ENCODE measurements around the gene MAGED1.

Gene MAGED1, protein sequence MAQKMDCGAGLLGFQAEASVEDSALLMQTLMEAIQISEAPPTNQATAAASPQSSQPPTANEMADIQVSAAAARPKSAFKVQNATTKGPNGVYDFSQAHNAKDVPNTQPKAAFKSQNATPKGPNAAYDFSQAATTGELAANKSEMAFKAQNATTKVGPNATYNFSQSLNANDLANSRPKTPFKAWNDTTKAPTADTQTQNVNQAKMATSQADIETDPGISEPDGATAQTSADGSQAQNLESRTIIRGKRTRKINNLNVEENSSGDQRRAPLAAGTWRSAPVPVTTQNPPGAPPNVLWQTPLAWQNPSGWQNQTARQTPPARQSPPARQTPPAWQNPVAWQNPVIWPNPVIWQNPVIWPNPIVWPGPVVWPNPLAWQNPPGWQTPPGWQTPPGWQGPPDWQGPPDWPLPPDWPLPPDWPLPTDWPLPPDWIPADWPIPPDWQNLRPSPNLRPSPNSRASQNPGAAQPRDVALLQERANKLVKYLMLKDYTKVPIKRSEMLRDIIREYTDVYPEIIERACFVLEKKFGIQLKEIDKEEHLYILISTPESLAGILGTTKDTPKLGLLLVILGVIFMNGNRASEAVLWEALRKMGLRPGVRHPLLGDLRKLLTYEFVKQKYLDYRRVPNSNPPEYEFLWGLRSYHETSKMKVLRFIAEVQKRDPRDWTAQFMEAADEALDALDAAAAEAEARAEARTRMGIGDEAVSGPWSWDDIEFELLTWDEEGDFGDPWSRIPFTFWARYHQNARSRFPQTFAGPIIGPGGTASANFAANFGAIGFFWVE

DNA sequence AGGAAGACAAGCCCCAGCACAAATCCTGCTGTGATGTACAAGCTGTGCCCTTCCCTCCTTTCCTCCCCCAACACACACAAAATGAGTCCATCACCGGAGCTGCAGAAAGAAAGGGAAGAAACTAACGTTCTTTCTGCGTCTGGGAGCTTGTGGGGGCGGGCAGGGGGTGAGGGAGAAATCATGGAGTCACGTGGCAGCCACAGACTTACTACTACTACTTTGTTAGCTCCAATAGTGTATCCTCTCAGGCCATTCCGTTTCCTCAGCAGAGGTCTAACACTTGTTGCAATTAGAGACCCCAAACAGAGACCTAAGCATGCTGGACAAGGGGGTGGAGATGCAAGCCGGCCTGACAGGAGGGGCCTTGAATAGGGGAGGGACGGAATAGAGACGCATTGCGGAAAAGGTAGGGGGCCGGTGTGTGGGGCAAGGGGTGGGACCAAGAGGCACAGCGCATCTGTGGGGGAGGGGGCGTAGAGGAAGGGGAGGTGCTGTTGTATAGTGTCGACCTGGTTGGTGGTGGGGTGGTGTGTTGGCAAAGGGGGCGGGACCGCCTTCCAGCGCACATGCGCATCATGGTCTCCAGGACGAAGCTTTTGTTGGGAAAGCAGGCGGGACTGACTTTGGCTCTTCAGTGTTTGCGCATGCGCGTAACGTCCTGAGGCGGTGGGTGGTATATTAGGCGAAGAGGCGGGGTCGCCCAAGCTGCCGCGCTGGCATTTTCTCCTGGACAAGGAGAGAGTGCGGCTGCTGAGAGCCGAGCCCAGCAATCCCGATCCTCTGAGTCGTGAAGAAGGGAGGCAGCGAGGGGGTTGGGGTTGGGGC, at the start of gene MAGED1:
Gene MAGED1 (plus strand): TSS at position 703 of the 825 bp plus-strand sequence. CDS start 682 bp downstream, outside the sequence.
- peak; percentile 78 for DNase-seq

DNA sequence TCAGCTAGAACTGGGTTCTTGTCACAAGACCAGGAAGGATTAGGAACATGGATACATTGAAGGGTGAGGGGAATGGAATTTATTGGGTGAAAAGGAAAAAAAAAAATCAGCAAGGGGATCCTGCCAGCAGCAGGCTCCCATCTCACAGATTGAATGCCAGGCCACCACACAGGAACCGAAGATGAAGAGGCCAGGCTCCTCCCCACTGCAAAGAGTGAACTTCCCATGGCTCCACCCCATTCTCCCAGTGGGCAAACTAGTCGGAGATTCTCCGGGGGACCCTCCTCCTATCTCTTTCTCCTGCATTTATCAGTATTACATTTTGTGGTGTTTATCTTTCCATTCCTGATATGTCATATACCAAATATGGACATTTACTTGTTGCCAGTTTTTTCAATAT, 46.0 kb upstream of the MAGED1 start:
- no peak for DNase-seq

DNA sequence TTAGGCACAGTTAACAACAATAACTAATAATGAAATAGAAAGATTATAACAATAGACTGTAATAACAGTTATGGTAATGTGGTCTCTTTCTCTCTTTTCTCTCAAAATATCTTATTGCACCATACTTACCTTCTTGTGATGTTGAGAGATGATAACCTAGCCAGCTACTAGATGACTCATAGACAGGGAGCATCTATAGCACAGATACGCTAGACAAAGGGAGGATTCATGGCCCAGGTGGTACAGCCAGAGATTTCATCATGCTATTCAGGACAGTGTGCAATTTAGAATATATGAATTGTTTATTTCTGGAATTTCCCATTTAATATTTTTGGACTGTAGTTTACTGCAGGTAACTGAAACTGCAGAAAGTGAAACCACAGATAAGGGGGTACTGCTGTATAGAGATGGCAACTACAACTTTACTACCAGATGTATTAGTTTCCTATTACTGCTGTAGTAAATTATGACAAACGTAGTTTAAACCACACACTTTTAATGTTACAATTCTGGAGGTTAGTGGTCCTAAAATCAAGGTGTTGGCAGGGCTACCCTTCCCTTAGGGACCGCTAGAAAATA, 41.8 kb upstream of the MAGED1 start:
- no peak for DNase-seq

- no peak for DNase-seq
Observed at GRCh38 chrX:51852096-51852495, 41.3 kb upstream of the MAGED1 start.

GRCh38 chrX:51852621-51853020, 40.8 kb upstream of the MAGED1 start:
- no peak for DNase-seq

DNA sequence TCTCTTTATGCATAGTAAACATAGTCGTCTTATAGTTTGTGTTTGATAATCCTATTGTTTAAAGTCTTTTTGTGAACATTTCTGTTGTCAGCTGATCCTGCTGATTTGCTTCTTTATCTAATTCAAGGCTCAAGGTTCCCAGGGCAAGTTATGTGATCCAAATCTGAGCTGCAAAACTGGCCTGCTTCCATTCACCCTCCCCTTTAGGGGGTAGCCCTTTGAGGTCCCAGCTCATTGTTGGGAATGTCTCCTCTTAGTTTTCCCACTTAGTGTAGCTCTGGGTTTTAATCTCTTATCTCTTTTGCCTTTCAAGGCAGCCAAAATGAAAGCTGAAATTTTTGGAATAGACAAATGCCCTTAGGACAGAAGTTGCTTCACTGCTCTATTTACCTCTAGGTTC, 40.2 kb upstream of the MAGED1 start:
- no peak for DNase-seq

DNA sequence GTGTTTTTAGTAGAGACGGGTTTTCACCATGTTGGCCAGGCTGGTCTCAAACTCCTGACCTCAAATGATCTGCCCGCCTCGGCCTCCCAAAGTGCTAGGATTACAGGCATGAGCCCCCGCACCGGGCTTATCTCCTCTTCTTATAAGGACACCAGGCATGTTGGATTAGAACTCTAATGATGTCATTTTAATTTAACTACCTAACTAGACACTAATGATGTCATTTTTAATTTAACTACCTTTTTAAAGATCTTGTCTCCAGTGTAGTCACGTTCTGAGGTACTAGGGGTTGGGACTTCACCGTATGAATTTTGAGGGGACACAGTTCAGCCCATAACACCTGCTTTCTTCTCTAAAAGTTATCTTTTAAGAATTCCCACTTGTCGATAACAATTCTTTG, 37.7 kb upstream of the MAGED1 start:
- DNase-seq = no peak

DNA sequence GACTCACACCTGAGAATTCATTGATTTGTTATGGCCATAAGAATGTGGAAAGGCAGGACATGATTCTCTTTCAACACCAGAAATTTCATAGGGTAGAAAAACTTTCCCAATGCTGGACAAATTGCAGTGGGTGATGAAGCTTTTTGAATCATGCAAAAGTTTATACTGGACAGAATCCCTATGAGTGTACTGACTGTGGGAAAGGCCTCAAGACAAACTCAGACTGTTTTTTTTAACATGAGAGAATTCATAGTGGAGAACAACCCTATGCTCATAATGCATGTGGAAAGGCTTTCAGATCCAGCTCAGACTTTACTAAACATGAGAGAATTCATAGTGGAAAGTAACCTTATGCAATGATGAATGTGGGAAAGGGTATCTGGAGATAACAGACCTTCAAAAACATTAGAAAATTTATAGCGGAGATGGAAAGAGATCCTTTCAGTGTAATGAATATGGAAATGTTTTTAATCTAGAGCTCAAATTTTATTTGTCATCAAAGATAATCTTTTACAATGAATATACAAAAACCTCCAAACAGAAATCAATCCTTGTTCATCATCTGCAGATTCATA, 36.2 kb upstream of the MAGED1 start:
- no peak for DNase-seq

- no peak for DNase-seq
Observed at GRCh38 chrX:51860679-51861078, 32.7 kb upstream of the MAGED1 start.

GRCh38 chrX:51862920-51863319, 30.5 kb upstream of the MAGED1 start:
- DNase-seq = no peak

DNA sequence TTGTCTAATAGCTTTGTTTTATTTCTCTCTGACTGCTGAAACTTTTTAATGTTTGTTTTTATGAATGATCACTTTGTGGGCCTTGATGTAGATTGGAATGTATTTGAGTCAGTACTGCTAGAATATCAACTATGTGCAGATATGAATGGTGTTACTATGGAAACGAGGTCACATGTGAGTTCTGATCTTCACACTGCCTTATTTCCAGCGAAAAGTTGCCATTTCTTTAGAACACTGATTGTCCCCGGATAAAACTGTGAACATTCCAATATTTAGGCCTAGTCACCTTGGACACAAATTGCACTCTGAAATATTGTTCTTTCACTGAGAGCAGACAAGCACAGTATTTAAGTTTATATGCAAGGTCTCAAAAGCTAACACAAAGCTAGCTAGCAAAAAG, 27.2 kb upstream of the MAGED1 start:
- no peak for DNase-seq

GRCh38 chrX:51867626-51868025, 25.8 kb upstream of the MAGED1 start:
- no peak for DNase-seq

DNA sequence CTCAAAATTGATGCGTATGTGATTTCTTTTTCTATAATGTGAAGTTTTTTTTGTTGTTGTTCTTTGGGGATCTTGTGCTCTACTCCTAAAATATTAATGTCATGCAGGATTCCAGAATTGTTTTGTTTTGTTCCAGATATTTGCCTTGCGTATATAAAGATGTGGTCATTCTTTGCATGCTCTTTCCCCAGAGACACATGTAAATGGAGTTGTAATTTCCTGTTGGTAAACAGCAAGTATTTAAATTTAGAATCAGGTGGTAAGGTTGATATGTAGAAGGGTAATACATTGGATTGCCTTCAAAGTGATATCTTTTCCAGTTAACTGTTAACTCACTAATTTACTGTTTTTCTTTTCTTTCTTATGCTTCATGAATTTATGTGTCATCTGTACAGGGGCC, 23.1 kb upstream of the MAGED1 start:
- no peak for DNase-seq

- no peak for DNase-seq
Observed at GRCh38 chrX:51874123-51874522, 19.3 kb upstream of the MAGED1 start.

DNA sequence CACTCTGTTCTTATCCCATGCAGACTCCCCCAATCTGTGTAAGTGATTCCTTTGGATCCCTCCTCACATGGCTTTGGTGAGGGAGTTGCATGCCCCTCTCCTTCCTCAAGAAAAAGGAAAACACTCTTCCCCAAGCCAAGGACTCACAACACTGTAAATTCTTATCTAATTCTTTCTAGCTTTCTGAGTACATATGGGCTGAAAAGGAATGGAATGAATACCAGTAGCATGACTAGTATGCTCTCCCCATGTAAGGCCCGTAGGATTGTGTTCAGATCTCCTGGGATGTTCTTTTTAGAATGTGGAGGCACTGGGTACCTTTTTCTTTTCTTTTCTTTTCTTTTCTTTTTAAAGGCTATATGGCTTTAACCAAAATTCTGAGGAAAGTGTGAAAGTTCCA, 17.0 kb upstream of the MAGED1 start:
- no peak for DNase-seq

- DNase-seq = no peak
Observed at GRCh38 chrX:51878056-51878455, 15.4 kb upstream of the MAGED1 start.

- no peak for DNase-seq
Observed at GRCh38 chrX:51889851-51890250, 3.6 kb upstream of the MAGED1 start.

DNA sequence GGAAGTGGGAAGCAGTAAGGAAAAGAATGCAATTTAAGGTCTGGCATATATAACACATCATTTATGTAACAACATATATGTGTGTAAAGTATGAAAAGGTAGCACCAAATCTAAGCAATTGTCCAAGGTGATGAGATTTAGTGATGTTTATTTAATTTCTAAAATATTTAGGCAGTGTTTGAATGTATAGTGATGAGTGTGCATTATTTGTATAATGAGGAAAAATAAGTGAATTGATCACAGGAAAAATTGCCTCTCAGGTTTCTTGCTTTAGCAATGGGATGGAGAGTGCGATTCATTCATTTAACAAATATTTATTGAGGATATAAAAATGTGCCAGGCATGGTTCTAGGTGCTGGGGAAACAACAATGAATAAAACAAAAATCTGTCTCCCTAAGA, 2.2 kb upstream of the MAGED1 start:
- no peak for DNase-seq

DNA sequence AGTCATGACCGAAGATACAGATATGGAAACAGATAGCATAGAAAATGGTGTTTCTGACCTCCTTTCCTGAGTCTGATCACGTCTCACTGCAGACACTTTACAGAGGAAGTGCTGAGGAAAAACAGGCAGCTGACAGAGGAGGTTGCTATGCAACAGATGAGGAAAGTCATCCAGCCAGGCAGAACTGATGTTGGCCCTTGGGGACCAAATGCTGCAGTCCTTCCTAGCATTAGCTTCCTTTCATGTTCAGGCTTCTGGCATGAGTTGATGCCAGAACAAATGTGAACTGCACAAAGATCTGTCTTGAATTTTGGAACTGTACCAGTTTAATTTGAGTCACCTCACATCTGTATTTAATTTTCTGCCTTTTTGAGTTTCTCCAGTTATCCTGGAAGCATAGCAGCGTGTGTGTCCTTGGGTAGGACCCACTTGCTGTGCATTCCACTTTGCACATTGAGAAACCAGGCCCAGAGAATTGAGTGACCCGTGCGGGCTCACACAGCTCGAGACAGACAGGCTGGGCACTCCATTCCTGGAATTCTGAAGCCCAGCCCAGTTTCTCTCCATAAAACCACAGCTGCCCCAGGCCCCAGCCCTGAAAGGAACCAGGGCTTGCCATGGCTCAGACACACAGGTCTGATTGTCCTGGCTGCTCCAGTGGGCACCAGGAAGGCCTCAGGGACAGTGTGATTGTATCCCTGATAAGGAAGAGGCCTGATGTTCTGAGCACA, 1.4 kb upstream of the MAGED1 start:
- no peak for DNase-seq

DNA sequence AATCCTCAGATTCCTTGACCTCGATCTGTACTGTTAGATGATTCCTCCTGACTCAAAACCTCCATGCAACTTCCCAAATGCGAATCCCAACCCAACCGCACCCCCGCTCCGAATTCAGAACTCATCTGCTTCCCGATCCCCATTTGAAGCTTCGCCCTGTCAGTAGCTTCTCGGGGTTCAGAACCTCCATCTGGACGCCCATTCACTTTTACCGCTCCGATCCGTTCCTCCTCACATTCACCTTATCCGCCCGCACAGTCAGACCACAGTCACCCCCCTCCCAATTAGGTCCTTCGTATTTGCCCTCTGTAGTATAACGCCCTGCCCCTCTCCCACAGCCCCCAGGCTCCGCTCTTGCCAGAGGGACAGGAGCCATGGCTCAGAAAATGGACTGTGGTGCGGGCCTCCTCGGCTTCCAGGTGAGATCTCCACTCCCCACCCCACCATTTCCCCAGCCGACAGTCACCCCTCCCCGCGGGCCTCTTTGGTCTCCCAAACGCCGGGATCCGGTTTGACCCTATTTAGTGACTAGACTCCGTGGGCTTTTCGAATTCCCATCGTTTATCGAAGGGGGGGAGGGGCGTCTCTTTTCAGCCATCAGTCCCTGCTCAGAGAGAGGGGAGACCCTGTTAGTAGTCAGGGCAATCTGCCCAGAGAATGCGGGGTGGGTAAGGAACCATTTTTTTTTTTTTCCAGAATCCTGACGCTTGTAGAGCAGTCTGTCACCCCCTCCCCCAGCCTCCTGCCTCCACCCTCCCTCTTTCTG, 691 bp downstream of the MAGED1 start:
- DNase-seq = no peak

DNA sequence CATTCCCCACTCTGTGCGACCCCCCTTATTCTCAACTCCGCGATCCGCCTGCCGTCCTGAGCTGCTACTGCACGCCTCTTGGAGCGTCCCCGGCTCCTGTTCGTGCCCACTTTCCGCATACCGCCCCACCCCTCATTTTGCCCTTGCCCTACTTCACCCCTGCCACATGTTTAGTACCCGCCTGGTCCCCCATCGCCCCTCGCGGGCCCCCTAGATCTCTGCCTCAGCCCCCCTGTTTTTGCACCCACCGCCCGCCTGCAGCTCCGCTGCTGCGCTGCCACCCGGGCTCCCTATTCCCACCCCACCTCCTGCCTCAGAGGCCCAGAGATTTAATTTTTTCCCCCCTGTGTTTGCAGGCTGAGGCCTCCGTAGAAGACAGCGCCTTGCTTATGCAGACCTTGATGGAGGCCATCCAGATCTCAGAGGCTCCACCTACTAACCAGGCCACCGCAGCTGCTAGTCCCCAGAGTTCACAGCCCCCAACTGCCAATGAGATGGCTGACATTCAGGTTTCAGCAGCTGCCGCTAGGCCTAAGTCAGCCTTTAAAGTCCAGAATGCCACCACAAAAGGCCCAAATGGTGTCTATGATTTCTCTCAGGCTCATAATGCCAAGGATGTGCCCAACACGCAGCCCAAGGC, 1.4 kb downstream of the MAGED1 start:
- no peak for DNase-seq

All from DMS 273 treated with DMSO at 0.1 percent for 48 hours (cell line).